Liver (tissue), 9 donors: ENCODE measurements around the gene FAM181A. TPM values are rescaled to one million over a fixed set of nuclear protein-coding genes. Genes with fewer than 3 reads are reported as not detected.

Source experiments
- DNase-seq: peaks from one replicate; pipeline ENCODE4 v3.0.0-alpha.2; 2017; ENCODE audit warnings: low spot score
- H3K27ac ChIP-seq, 2 donors: one replicate each; pipeline ENCODE4 v1.7.0; 2013; ENCODE audit warnings: inconsistent platforms in 2 of 2, low read length in 2 of 2, control low read depth in 1 of 2, low read depth in 1 of 2, mild to moderate bottlenecking in 1 of 2
- H3K27me3 ChIP-seq, 4 donors: one replicate each; pipeline versions ENCODE4 v1.6.1 to v1.7.0; 2013; ENCODE audit warnings: low read length in 3 of 4, inconsistent platforms in 1 of 4, mild to moderate bottlenecking in 1 of 4, moderate library complexity in 1 of 4; ENCODE audit not compliant: control insufficient read depth in 4 of 4, insufficient read depth in 4 of 4
- H3K36me3 ChIP-seq, 4 donors: one replicate each; pipeline versions ENCODE4 v1.6.1 to v1.7.0; 2013; ENCODE audit warnings: low read length in 3 of 4, mild to moderate bottlenecking in 3 of 4, low read depth in 1 of 4, moderate library complexity in 1 of 4; ENCODE audit not compliant: control insufficient read depth in 4 of 4, insufficient read depth in 3 of 4
- H3K4me1 ChIP-seq, 4 donors: one replicate each; pipeline versions ENCODE4 v1.6.1 to v1.7.0; 2013; ENCODE audit warnings: low read length in 3 of 4, mild to moderate bottlenecking in 3 of 4, moderate library complexity in 1 of 4; ENCODE audit not compliant: control insufficient read depth in 4 of 4, insufficient read depth in 4 of 4
- H3K4me3 ChIP-seq, 3 donors: one replicate each; pipeline versions ENCODE4 v1.6.1 to v1.7.0; 2013; ENCODE audit warnings: low read length in 3 of 3, control low read depth in 1 of 3, low read depth in 1 of 3, mild to moderate bottlenecking in 1 of 3
- H3K9ac ChIP-seq, 2 donors: one replicate each; pipeline ENCODE4 v1.7.0; 2013; ENCODE audit warnings: low read length in 2 of 2, mild to moderate bottlenecking in 2 of 2, moderate library complexity in 2 of 2, control low read depth in 1 of 2, low read depth in 1 of 2
- H3K9me3 ChIP-seq, 4 donors: one replicate each; pipeline versions ENCODE4 v1.6.1 to v1.7.0; 2013; ENCODE audit warnings: low read length in 3 of 4; ENCODE audit not compliant: control insufficient read depth in 4 of 4
- CTCF ChIP-seq: fragments of 150-350 bp; IDR thresholded peaks from 2 replicates; pipeline ENCODE4 v1.5.1; 2017; ENCODE audit warnings: improper control_type of control experiment, low read depth, low read length; ENCODE audit not compliant: missing input control
- EGR1 ChIP-seq, 2 donors: IDR thresholded peaks; 2 replicates each; pipeline ENCODE4 v1.6.1; 2016 to 2018; ENCODE audit warnings: antibody characterized with exemption in 2 of 2, low read depth in 2 of 2
- GABPA ChIP-seq, 2 donors: IDR thresholded peaks in 1 of 2; conservative IDR thresholded peaks in 1 of 2; 2 replicates each; pipeline ENCODE4 v1.6.1; 2016; ENCODE audit warnings: antibody characterized with exemption in 2 of 2, mild to moderate bottlenecking in 1 of 2, moderate library complexity in 1 of 2
- HNF4A ChIP-seq, 2 donors: conservative IDR thresholded peaks; 2 replicates each; pipeline ENCODE4 v1.6.1; 2016; ENCODE audit warnings: antibody characterized with exemption in 2 of 2, mild to moderate bottlenecking in 2 of 2
- HNF4G ChIP-seq: IDR thresholded peaks from 2 replicates; pipeline ENCODE4 v1.6.1; 2016; ENCODE audit warnings: antibody characterized with exemption
- JUND ChIP-seq, 2 donors: IDR thresholded peaks; 2 replicates each; pipeline ENCODE4 v1.6.1; 2016; ENCODE audit warnings: antibody characterized with exemption in 2 of 2
- MAX ChIP-seq: IDR thresholded peaks from 2 replicates; pipeline ENCODE4 v1.6.1; 2016; ENCODE audit warnings: antibody characterized with exemption
- REST ChIP-seq: IDR thresholded peaks from 2 replicates; pipeline ENCODE4 v1.6.1; 2016; ENCODE audit warnings: antibody characterized with exemption, mild to moderate bottlenecking
- RXRA ChIP-seq, 2 donors: IDR thresholded peaks; 2 replicates each; pipeline ENCODE4 v1.6.1; 2017 to 2018; ENCODE audit warnings: antibody characterized with exemption in 2 of 2, mild to moderate bottlenecking in 1 of 2
- YY1 ChIP-seq: IDR thresholded peaks from 2 replicates; pipeline ENCODE4 v1.6.1; 2016; ENCODE audit warnings: antibody characterized with exemption, mild to moderate bottlenecking
- ZBTB33 ChIP-seq: IDR thresholded peaks from 2 replicates; pipeline ENCODE4 v1.6.1; 2016; ENCODE audit warnings: antibody characterized with exemption
- WGBS: extraction: QIAGEN DNeasy Blood & Tissue Kit; methylation state at CpG from one replicate; pipeline ENCODE4 v1.1.7; 2013; 5-methylcytosine and 5-hydroxymethylcytosine counted together
- polyA plus RNA-seq, 2 donors: library from polyadenylated mRNA; stranded (reverse) in 1 of 2; unstranded in 1 of 2; fragments of 200-250 nt in 1 of 2; fragments of >200 nt in 1 of 2; fragmentation: Nextera tagmentation in 1 of 2; extraction: Ambion mirVana in 1 of 2; gene quantifications; one replicate each; pipeline versions ENCODE4 v1.2.1 to v1.2.3, GENCODE V29; 2013 to 2015
- total RNA-seq, 2 donors: library from RNA; depleted of rRNA; stranded (reverse); fragments of >200 nt; gene quantifications; one replicate each; pipeline ENCODE4 v1.2.3, GENCODE V29; 2014
- donor health status: healthy.
- donor health status: healthy.
- donor health status: healthy.
- donor health status: healthy.
- donor health status: healthy.

Gene FAM181A
- total and polyA plus RNA-seq, 4 donors, result not detected

DNA sequence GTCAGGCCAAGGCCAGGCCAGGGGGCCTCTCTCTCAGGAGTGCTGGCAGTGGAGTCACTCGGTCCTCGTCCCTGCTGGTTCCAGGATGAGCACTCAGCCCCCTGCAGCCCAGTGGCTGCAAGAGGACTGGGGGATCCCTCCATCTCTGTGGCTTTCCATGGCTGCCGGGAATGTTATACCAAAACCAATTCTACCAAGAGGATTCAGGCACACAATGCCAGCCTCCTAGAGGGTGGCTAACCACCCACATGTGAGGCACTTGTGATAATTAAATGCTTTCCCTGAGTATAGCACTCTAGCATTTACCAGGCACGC, 27.3 kb downstream of the FAM181A start:
- TF ChIP-seq YY1 (no peak), REST (no peak), JUND (IDR thresholded peaks at IDR 0.05) (no peak), MAX (no peak), HNF4G (no peak)
- H3K36me3 ChIP-seq, result no peaks in the 10 kb centered on the region
- H3K27ac ChIP-seq, result no peak overlapping the region
- no peaks in the 10 kb centered on the region for H3K27me3 ChIP-seq
- peaks cover 3 to 13% (median 9%) of the 10 kb centered on the region in 4 donors for H3K4me1 ChIP-seq
- DNase-seq, result no peak
- WGBS, result 84% methylated on average over 4 of the region's 4 CpGs
- no peaks in the 10 kb centered on the region for H3K9me3 ChIP-seq
- H3K9ac ChIP-seq, result no peak overlapping the region
- no peak overlapping the region for H3K4me3 ChIP-seq

- Histone ChIP-seq H3K27ac (peak overlapping the region; percentile 31 to 48), H3K4me1 (peaks cover 3 to 13% (median 9%) of the 10 kb centered on the region in 4 donors), H3K9me3 (no peaks in the 10 kb centered on the region), H3K27me3 (no peaks in the 10 kb centered on the region), H3K9ac (no peak overlapping the region), H3K4me3 (no peak overlapping the region), H3K36me3 (no peaks in the 10 kb centered on the region)
- DNase-seq, result no peak
- TF ChIP-seq GABPA (IDR thresholded peaks at IDR 0.05 in 1 of 2, conservative IDR thresholded peaks at IDR 0.05 in 1 of 2), result no peak
- no peak for TF ChIP-seq JUND (IDR thresholded peaks at IDR 0.05)
- no peak for TF ChIP-seq YY1
- no peak for TF ChIP-seq HNF4A (conservative IDR thresholded peaks at IDR 0.05)
- no peak for TF ChIP-seq RXRA (IDR thresholded peaks at IDR 0.05)
- WGBS, result 50% methylated on average over 19 of the region's 19 CpGs
Measured at GRCh38 chr14:93954900-93955849, 28.0 kb downstream of the FAM181A start.

GRCh38 chr14:93955850-93956481, 28.8 kb downstream of the FAM181A start:
- Histone ChIP-seq H3K9me3 (no peaks in the 10 kb centered on the region), H3K4me3 (no peak overlapping the region), H3K9ac (no peak overlapping the region), H3K27me3 (no peaks in the 10 kb centered on the region), H3K4me1 (peaks cover 3 to 13% (median 9%) of the 10 kb centered on the region in 4 donors), H3K27ac (no peak overlapping the region), H3K36me3 (no peaks in the 10 kb centered on the region)
- DNase-seq, result no peak
- 41% methylated on average over 8 of the region's 8 CpGs for WGBS
- TF ChIP-seq MAX (no peak), GABPA (IDR thresholded peaks at IDR 0.05 in 1 of 2, conservative IDR thresholded peaks at IDR 0.05 in 1 of 2) (no peak), HNF4A (conservative IDR thresholded peaks at IDR 0.05) (no peak), REST (no peak), CTCF (no peak), ZBTB33 (no peak), EGR1 (IDR thresholded peaks at IDR 0.05; ENCODE audit: low read depth in 2 of 2) (no peak), HNF4G (no peak), YY1 (no peak), JUND (IDR thresholded peaks at IDR 0.05) (no peak), RXRA (IDR thresholded peaks at IDR 0.05) (no peak)
